Activated naive CD8-positive, alpha-beta T cell treated with anti-CD3 and anti-CD28 coated beads, Interleukin-2, amount 50 U/mL, for 16 hours (primary cell): Measurements from ENCODE around the gene NFKBIL1.
A peak's percentile ranks its signal among the peaks of the same experiment; 100 is the strongest.
"Not testable (repeated sequence)": the region's sequence is repeated elsewhere in the genome, so short reads cannot be mapped to it uniquely, and the experiment has no call there.

Experiments used
- DNase-seq: peaks from one replicate; pipeline ENCODE4 v3.0.0-alpha.2; 2020; ENCODE audit warnings: low read depth, low spot score

NFKBIL1 gene

GRCh38 chr6:31580807-31581433 lies 33.5 kb downstream of the NFKBIL1 start:
- DNase-seq, result peak; percentile 75

- no peak for DNase-seq
Observed at GRCh38 chr6:31581434-31582229, 34.2 kb downstream of the NFKBIL1 start.

- DNase-seq, result no peak
Observed at GRCh38 chr6:31582230-31582643, 34.8 kb downstream of the NFKBIL1 start, which contains the start of gene LTB. Gene LTB, minus strand, starts transcription at chr6:31582424. Its CDS starts 7 bp downstream, at chr6:31582417.

- DNase-seq, result no peak
Observed at GRCh38 chr6:31585491-31585890, 38.1 kb downstream of the NFKBIL1 start.

- no peak for DNase-seq
Observed at GRCh38 chr6:31586008-31586407, 38.6 kb downstream of the NFKBIL1 start, which contains the start of gene LST1. Gene LST1, plus strand, starts transcription at chr6:31586277. Its CDS starts 1,023 bp downstream, at chr6:31587300.

GRCh38 chr6:31586599-31587281 lies 39.3 kb downstream of the NFKBIL1 start:
- no peak for DNase-seq

- no peak for DNase-seq
Observed at GRCh38 chr6:31587791-31588777, 40.7 kb downstream of the NFKBIL1 start.

- DNase-seq, result no peak
Observed at GRCh38 chr6:31588871-31589650, 41.7 kb downstream of the NFKBIL1 start.

- DNase-seq, result not testable (repeated sequence)
Observed at GRCh38 chr6:31590691-31591090, 43.3 kb downstream of the NFKBIL1 start.

- no peak for DNase-seq
Observed at GRCh38 chr6:31592396-31592771, 45.0 kb downstream of the NFKBIL1 start.

GRCh38 chr6:31597006-31597405 lies 49.6 kb downstream of the NFKBIL1 start:
- DNase-seq, result no peak

GRCh38 chr6:31607317-31607716 lies 59.9 kb downstream of the NFKBIL1 start:
- no peak for DNase-seq
